HG02610 (cell line): ENCODE data around the gene DIP2B.

Experiments used
- ATAC-seq: cut with Tn5 transposase; IDR thresholded peaks from one replicate; pipeline ENCODE4 v1.9.1; 2021; ENCODE audit warnings: mild to moderate bottlenecking, moderate library complexity; ENCODE audit not compliant: unreplicated experiment

The DIP2B gene

GRCh38 chr12:50611021-50611744 lies 106.4 kb downstream of the DIP2B start:
- ATAC-seq = no peak

GRCh38 chr12:50612882-50613281 lies 108.1 kb downstream of the DIP2B start:
- ATAC-seq = no peak

GRCh38 chr12:50613463-50613862 lies 108.7 kb downstream of the DIP2B start:
- ATAC-seq = no peak

- no peak for ATAC-seq
Measured at GRCh38 chr12:50614167-50614759, 109.5 kb downstream of the DIP2B start.

DNA sequence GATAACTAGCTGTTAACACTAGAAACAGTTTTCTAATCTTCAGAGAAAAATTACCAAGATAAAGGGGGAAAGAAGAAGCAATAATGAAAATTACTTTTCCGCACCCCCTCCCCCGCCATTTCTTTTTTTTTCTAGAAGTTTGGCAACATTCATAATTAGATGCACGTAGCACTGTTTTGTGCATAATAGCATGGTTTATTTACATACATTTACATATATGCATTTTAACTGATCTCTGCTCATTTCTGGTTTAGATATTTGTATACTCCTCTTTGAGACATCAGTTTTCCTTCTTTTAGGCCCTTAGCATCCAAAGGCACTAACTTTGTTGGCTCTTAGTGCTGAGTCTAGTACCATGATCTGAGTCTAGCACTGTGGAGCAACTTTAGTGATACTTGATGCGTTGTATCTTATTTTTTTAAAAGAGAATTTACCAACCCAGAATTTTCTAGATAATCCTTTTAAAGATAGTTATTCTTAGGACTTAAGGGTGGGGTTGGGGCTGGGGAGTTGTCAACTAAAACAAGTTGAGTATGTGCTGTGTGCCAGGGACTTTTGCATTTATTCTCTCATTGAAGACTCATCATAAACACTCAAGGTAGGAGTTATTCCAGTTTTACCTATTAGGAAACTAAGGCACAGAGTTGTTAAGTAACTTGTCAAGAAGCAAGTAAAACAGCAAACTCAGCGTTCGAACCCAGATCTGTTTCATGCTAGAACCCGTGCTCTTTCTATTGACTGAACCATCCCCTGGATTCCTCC lies 110.5 kb downstream of the DIP2B start:
- no peak for ATAC-seq

GRCh38 chr12:50615907-50616296 lies 111.1 kb downstream of the DIP2B start:
- ATAC-seq = no peak

- no peak for ATAC-seq
Measured at GRCh38 chr12:50617657-50618056, 112.9 kb downstream of the DIP2B start.

DNA sequence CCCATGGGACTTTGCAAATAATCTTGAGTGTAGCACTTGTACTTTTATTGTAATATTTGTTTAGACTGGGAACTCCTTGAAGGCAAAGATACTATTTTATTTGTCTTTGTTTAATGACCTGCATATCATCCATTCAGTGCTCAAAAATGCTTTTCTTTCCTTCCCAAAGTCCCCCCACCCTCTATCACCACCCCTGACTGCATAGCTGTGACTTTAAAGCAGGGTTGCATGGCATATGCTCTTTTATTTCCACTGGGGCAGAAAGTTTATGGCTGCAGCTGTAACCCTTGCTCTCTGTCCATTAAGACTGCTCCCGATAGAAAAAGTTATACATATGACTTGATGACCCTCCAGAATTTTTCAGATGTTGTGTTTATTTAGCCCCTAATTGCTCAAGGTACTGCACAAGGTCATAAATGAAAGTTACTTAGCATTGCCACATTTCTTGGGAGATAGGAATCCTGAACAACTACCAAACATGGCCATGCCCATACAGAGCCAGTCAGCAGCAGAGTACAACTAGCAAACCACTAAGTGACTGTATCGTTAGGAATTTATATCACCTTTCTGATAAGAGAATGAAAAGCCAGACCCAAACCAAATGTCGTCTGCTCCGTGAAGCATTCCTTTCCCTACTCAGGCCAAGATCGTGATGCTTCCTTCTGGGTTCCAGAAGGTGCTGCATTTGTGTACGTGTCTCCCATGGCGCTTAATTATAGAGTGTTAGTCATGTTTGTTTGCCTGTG lies 114.3 kb downstream of the DIP2B start:
- ATAC-seq = no peak

DNA sequence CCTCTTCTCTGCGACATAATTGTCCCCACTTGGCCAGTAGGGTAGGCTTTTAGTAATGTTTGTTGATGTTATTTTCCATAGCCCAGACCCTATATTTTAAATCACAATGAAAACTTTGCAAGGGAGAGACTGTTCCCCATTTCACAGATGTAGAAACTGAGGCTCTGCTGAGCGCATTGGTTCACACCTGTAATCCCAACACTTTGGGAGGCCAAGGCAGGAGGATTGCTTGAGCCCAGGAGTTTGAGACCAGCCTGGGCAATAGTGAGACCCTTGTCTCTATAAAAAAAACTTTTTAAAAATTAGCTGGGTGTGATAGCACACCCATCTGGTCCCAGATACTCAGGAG lies 114.8 kb downstream of the DIP2B start:
- ATAC-seq = no peak

DNA sequence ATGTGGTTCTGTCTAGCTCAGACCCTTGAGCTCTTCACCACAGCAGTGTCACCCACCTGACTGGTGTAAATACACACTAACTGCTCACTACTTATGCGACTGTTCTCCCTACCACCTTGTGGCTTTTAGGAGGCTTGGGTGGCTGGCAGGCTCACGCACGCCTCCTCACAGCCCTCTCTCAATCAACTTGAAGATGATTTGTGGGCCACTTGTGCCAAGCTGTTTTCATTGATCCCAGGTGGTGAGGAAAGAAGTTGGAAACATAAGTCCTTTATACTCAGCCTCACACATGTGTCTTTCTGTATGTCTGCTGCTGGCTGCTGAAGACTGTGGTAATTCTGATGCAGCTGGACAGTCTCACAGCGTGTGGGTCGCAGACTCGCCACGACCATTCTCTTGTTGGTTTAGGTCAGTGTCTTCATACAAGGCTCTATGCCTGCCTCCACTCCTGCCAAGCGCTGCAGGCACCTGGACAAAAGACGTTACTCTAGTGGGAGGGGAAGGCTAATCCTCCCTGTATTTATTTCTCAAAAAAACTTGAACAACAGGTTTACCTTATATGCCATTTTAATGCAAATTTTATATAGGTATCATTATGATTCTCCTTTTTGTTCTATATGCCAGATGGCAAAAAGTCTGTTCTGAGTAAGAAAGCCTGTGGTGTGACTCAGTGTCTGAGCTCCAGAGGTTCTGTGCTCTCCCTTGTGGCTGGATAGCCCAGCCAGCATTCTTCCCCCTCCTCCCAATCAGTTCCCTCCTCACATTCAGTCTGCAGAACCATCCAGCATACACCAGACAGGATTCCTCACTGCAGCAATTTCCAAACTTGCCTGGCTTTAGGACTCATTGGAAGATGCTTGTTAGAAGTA lies 115.6 kb downstream of the DIP2B start:
- no peak for ATAC-seq

- ATAC-seq = no peak
Measured at GRCh38 chr12:50620978-50621360, 116.2 kb downstream of the DIP2B start.

DNA sequence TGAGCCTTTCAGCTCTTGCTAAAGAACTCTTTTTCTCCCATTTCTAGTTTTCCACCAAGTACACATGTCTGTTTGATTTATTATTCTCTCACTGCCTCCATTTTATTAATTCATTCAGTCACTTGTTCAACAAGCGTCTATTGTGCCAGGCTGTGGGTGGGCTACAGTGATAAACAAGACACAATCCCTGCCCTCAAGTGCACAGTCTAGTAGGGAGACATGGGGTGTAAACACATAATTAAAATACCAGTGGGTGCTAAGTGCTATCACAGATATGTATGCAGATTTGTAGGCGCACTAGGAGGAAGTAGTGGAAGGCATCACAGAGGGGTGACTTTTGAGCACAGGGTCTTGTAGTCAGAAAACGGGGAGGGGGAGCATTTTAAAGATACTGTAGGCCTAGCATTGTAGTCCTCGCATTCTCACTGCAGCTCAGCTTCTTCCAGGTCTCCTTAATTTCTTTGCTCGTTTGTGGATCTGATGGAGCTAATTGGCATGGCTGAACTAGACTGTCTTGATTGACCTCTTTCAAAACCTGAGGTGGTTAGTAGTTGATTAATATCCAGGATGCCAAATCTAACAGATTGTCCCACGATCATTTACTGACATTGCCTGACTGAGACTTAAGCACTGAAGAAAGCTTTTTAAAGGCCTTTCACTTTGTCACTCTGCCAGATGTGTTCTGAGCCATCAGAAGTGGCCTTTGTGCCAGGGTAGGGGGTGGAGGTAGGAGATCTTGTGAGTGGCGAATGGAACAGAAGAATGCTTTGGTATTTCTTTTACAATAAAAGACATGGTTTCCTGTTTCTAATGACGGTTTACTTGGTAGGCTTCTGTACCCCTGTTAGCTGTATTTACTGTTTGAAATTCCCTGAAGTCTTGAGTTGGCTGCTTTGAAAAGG lies 116.9 kb downstream of the DIP2B start:
- no peak for ATAC-seq

- ATAC-seq = no peak
Measured at GRCh38 chr12:50625029-50625925, 120.5 kb downstream of the DIP2B start.

DNA sequence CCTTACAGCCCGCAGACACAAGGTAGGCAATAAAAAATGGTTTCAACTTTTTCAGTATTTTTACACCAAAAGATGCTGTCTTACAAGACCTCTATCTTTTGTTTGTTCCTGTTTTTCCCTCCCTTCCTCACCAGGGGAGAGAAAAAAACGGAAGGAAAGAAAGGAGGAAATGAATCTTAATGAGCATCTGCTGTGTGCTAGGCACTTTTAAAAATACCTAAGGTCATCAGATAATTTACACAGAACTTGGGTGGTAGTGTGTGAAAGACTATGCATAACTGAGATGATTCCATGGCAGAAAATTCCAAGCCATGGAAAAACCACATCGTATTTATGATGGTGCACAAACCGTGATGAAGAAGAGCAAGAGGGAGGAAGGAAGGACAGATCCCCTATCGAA lies 121.2 kb downstream of the DIP2B start:
- no peak for ATAC-seq

DNA sequence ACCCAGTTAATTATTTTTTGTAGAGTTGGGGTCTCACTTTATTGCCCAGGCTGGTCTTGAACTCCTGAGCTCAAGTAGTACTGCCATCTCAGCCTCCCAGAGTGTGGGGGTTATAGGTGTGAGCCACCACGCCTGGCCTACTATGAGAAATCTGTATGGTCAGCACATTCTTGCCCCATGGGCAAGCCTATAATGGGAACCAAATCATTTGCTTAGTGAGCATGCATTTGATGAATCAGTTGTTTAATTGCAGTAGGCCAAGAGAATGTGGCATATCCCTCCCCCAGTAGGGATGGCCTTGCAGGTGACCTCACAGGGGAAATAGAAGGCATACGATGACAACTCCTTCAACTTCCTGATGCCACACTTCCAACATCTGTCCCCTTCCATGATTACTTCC lies 122.7 kb downstream of the DIP2B start:
- ATAC-seq = no peak

- no peak for ATAC-seq
Measured at GRCh38 chr12:50628394-50628793, 123.6 kb downstream of the DIP2B start.

- ATAC-seq = no peak
Measured at GRCh38 chr12:50633955-50634354, 129.2 kb downstream of the DIP2B start.

- no peak for ATAC-seq
Measured at GRCh38 chr12:50634379-50634778, 129.6 kb downstream of the DIP2B start.

DNA sequence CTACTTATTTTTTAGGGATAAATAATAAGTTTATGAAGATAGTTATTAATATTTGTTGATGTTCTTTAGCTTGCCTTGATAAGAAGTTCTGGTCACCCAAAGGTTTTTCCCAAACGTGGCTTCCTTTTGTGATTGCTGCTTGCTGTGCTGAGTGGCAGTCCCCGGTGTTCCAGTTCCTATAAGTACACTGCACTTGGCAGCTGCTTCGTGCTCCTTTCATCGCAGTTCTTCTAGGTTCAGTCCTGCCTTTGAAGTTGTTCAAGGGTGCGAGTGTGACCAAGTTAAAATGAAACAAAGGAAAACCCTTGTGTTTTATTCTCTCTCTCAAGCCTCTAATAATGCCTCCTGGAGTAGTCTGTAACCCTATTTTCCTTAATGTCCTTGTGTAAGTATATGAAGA lies 130.6 kb downstream of the DIP2B start:
- ATAC-seq = no peak
